Peyer's patch (tissue), 4 donors: ENCODE data around the gene TMA16.

Experiments used
- POLR2A ChIP-seq, 2 donors: fragments of 450-650 bp; IDR thresholded peaks; one replicate each; pipeline ENCODE4 v1.5.1; 2017; ENCODE audit warnings: antibody characterized with exemption in 2 of 2, mild to moderate bottlenecking in 2 of 2, moderate library complexity in 2 of 2
- TF ChIP-seq, protein P1 (sequence below), 6 experiments: fragments of 450-650 bp in 4 of 6; fragments of 200-600 bp in 2 of 6; sonication (generic) in 1 of 6; IDR thresholded peaks; one replicate each; pipeline ENCODE4 v1.5.1; 2017 to 2019; ENCODE audit warnings: antibody characterized with exemption in 6 of 6, mild to moderate bottlenecking in 3 of 6, moderate library complexity in 1 of 6

DNA sequence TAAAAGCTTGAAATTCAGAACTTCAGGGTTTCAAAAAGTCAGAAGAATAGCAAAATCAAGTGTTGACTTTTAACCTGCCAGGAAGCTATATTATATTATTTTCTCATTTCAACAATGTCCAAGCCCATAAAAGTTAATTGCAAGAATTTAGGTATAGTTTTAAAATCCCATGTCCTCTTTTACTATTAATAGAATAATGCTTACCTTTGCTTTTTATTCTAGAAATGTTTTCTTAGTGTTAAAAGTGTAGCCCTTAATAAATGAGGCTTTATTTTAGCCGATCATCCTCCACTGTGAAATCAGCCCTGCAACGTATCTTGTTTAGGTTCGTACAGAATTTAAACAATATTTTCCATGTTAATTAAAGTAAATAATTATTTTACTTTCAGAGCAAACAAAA is 31.5 kb downstream of the TMA16 start:
- TF ChIP-seq, protein P1, sequence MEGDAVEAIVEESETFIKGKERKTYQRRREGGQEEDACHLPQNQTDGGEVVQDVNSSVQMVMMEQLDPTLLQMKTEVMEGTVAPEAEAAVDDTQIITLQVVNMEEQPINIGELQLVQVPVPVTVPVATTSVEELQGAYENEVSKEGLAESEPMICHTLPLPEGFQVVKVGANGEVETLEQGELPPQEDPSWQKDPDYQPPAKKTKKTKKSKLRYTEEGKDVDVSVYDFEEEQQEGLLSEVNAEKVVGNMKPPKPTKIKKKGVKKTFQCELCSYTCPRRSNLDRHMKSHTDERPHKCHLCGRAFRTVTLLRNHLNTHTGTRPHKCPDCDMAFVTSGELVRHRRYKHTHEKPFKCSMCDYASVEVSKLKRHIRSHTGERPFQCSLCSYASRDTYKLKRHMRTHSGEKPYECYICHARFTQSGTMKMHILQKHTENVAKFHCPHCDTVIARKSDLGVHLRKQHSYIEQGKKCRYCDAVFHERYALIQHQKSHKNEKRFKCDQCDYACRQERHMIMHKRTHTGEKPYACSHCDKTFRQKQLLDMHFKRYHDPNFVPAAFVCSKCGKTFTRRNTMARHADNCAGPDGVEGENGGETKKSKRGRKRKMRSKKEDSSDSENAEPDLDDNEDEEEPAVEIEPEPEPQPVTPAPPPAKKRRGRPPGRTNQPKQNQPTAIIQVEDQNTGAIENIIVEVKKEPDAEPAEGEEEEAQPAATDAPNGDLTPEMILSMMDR (IDR thresholded peaks at IDR 0.05), result no peak
- no peak for TF ChIP-seq POLR2A (IDR thresholded peaks at IDR 0.05)
